OCI-LY1 (cell line): ENCODE measurements around the gene PPP5C.

ENCODE experiments used
- H2AFZ ChIP-seq: fragments of 200-600 bp; sonication (generic), shearing (Covaris generic); 2 replicates; pipeline ENCODE4 v1.6.0; 2014; ENCODE audit warnings: antibody characterized with exemption, mild to moderate bottlenecking, low read length
- H3F3A ChIP-seq: fragments of 200-600 bp; sonication (generic), shearing (Covaris generic); 2 replicates; pipeline ENCODE4 v1.6.0; 2014; ENCODE audit warnings: mild to moderate bottlenecking, antibody characterized with exemption, low read length, moderate library complexity; ENCODE audit not compliant: insufficient read depth
- H3K27ac ChIP-seq: fragments of 200-600 bp; sonication (generic); 2 replicates; pipeline ENCODE4 v1.5.1; 2014; ENCODE audit warnings: low read length, mixed run types, mild to moderate bottlenecking, low read depth; ENCODE audit not compliant: poor library complexity, severe bottlenecking
- H3K27me3 ChIP-seq: fragments of 200-600 bp; sonication (generic); 2 replicates; pipeline ENCODE4 v1.6.0; 2014; ENCODE audit warnings: antibody characterized with exemption, mild to moderate bottlenecking, low read length, moderate library complexity; ENCODE audit not compliant: insufficient read depth
- H3K36me3 ChIP-seq: fragments of 200-600 bp; sonication (generic); 2 replicates; pipeline ENCODE4 v1.6.1; 2014; ENCODE audit warnings: mild to moderate bottlenecking, antibody characterized with exemption, low read length, moderate library complexity, mixed read lengths; ENCODE audit not compliant: insufficient read depth
- H3K4me1 ChIP-seq: fragments of 200-600 bp; sonication (generic); 2 replicates; pipeline ENCODE4 v1.5.1; 2014; ENCODE audit warnings: mild to moderate bottlenecking, low read length, moderate library complexity; ENCODE audit not compliant: insufficient read depth, severe bottlenecking
- H3K4me2 ChIP-seq: fragments of 200-600 bp; sonication (generic), shearing (Covaris generic); 2 replicates; pipeline ENCODE4 v1.6.1; 2014; ENCODE audit warnings: low read length
- H3K4me3 ChIP-seq: fragments of 200-600 bp; sonication (generic); 2 replicates; pipeline ENCODE4 v1.5.1; 2014; ENCODE audit warnings: low read length, low read depth, mild to moderate bottlenecking, mixed read lengths; ENCODE audit not compliant: poor library complexity, severe bottlenecking
- H3K79me2 ChIP-seq: fragments of 200-600 bp; shearing (Covaris generic); 2 replicates; pipeline ENCODE4 v1.6.1; 2016; ENCODE audit warnings: mixed run types, low read length, mixed read lengths; ENCODE audit not compliant: insufficient read depth
- H3K9ac ChIP-seq: fragments of 200-600 bp; sonication (generic), shearing (Covaris generic); 2 replicates; pipeline ENCODE4 v1.6.1; 2014; ENCODE audit warnings: mild to moderate bottlenecking, low read length, mixed read lengths
- H3K9me2 ChIP-seq: fragments of 200-600 bp; sonication (generic), shearing (Covaris generic); 2 replicates; pipeline ENCODE4 v1.6.1; 2014; ENCODE audit warnings: low read depth, mild to moderate bottlenecking, low read length, mixed read lengths
- H3K9me3 ChIP-seq: fragments of 200-600 bp; shearing (Covaris generic); 2 replicates; pipeline ENCODE4 v1.6.1; 2014; ENCODE audit warnings: low read length, mixed read lengths
- H4K20me1 ChIP-seq: fragments of 200-600 bp; sonication (generic), shearing (Covaris generic); 2 replicates; pipeline ENCODE4 v1.6.0; 2016; ENCODE audit warnings: mild to moderate bottlenecking, low read length; ENCODE audit not compliant: insufficient read depth
- EZH2 ChIP-seq: fragments of 200-600 bp; sonication (generic), shearing (Covaris generic); IDR thresholded peaks from 2 replicates; pipeline ENCODE4 v1.8.0; 2017; ENCODE audit warnings: borderline replicate concordance, mixed run types, mild to moderate bottlenecking, antibody characterized with exemption, low read length, moderate library complexity, mixed read lengths
- TF ChIP-seq, protein P1 (sequence below): fragments of 200-600 bp; sonication (generic), shearing (Covaris generic); IDR thresholded peaks from 2 replicates; pipeline ENCODE4 v1.5.1; 2017; ENCODE audit warnings: mild to moderate bottlenecking, antibody characterized with exemption, low read length, moderate library complexity, mixed read lengths

The PPP5C gene

DNA sequence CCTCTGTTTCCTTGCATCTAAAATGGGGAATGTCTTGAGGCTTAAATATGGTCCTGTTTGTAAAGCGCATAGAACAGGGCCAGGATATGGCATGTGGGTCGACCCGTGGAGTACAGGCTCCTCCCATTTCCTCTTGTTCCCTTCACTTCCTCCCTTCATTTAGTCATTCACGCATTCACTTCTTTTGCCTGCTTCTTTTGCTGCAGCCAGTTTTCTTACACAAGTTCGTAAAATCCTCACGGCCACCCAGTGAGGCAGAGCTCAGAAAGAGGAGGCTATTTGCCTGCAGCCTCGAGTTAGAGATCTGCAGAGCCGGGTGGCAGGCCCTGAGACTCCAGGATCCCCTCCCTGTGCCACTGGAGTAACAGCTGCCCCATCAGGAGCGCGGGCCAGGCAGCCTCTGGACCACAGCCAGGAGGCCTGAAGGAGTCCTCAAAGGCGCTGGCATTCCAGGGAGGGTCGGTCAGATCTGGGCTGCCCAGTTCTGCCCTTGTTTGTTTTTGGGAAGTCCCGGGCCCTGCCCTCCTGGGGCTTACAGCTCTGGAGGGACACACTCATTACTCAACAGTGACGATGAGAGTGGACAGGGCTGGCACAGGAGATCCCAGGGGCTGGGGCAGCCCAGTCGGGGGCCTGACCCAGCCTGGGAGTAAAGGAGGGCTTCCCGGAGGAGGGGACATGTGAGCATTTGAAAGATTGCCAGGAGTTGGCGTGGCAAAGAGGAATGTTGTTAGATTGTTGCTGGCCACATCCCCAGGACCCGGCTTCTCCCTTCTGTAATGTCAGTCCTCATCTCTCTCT is 4.6 kb downstream of the PPP5C start:
- Histone ChIP-seq H2AFZ (no peak overlapping the region), H3K9ac (peak overlapping the region; percentile 66), H4K20me1 (no peaks in the 10 kb centered on the region), H3K9me2 (no peaks in the 10 kb centered on the region), H3K4me3 (peak overlapping the region; percentile 53), H3K27me3 (no peaks in the 10 kb centered on the region), H3K4me1 (peaks cover 65% of the 10 kb centered on the region), H3K9me3 (no peaks in the 10 kb centered on the region), H3K27ac (peak overlapping the region; percentile 93), H3K4me2 (peak overlapping the region; percentile 52), H3K36me3 (peaks cover 42% of the 10 kb centered on the region), H3K79me2 (peaks cover 24% of the 10 kb centered on the region), H3F3A (no peaks in the 10 kb centered on the region)
- TF ChIP-seq EZH2, result no peak
- TF ChIP-seq, protein P1, sequence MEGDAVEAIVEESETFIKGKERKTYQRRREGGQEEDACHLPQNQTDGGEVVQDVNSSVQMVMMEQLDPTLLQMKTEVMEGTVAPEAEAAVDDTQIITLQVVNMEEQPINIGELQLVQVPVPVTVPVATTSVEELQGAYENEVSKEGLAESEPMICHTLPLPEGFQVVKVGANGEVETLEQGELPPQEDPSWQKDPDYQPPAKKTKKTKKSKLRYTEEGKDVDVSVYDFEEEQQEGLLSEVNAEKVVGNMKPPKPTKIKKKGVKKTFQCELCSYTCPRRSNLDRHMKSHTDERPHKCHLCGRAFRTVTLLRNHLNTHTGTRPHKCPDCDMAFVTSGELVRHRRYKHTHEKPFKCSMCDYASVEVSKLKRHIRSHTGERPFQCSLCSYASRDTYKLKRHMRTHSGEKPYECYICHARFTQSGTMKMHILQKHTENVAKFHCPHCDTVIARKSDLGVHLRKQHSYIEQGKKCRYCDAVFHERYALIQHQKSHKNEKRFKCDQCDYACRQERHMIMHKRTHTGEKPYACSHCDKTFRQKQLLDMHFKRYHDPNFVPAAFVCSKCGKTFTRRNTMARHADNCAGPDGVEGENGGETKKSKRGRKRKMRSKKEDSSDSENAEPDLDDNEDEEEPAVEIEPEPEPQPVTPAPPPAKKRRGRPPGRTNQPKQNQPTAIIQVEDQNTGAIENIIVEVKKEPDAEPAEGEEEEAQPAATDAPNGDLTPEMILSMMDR, result no peak

DNA sequence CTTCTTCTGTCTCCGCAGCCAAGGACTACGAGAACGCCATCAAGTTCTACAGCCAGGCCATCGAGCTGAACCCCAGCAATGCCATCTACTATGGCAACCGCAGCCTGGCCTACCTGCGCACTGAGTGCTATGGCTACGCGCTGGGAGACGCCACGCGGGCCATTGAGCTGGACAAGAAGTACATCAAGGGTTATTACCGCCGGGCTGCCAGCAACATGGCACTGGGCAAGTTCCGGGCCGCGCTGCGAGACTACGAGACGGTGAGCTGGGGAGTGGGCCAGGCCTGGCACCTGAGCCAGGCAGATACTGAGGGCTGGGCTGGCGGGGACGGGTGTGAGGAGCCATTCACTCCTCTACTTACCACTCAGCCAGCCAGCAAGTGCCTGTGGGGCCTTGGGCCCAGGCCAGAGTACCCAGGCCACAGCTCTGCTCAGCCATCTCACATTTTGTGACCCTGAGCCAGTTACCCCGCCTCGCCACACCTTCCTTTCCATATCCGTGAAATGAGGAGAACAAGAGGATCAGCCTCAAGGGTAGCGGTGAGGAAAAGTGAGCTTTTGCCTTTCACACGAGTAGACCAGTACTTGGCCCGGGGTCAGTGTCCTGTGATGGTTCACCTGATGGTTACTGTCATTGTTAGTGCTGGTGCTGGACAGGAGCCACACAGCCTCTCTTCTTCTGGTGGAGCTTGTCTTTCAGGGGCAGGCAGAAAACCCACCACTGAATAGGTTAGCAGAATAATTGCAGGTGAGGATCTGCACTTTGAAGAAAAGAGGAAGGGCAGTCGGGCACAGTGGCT is 7.0 kb downstream of the PPP5C start:
- Histone ChIP-seq H3K4me3 (no peak overlapping the region), H3K79me2 (peaks cover 23% of the 10 kb centered on the region), H3K27ac (no peak overlapping the region), H3K9ac (no peak overlapping the region), H3K4me1 (peaks cover 55% of the 10 kb centered on the region), H3K9me2 (no peaks in the 10 kb centered on the region), H3F3A (0 out of 2 replicates have a peak, but pooled peaks cover 3% of the 10 kb centered on the region), H2AFZ (no peak overlapping the region), H3K27me3 (no peaks in the 10 kb centered on the region), H4K20me1 (0 out of 2 replicates have a peak, but pooled peaks cover 3% of the 10 kb centered on the region), H3K9me3 (no peaks in the 10 kb centered on the region), H3K4me2 (no peak overlapping the region), H3K36me3 (peaks cover 67% of the 10 kb centered on the region)
- TF ChIP-seq, protein P1, result no peak
- no peak for TF ChIP-seq EZH2

DNA sequence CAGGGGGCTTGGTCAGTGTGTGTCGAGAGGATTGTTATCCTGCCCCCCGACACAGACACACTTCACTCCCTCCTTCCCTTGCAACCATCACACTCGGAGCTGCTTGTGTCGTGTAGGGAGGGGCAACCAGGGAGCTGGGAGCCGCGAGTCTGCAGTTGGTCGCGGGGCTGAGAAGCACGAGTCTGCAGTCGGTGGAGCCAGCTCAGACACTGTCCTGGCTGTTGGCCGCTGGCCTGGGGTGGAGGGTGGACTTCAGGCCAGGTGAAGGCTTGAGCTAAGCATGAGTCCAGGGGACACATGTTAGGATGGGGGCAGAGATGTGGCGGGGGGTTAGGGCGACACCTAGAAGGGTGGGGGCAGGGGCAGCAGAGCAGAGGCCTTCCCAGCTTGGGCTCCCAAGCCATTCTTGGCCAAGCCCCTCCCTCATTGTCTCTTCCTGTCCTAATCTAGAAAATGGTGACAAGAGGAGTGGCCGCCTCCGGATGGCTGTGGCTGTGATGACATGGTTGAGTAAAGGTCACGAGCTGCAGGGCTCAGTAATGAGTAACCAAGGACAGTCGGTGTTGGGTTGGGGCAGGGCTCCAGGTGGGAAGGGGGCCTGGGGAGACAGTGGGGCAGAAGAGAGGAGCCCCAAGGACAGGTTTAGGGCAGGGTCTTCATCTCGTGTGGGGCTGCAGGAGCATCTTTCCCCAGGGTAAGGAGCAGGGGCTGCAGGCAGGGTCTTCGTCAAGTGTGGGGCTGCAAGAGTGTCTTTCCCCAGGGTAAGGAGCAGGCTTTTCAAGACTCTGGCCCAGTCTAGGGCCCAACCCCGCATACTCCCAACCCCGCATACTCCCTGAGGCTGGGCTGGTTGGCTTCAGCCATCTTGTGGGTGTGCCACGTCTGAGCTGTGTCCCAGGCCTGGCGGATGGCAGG is 8.6 kb downstream of the PPP5C start:
- H3K36me3 ChIP-seq, result peaks cover 80% of the 10 kb centered on the region
- no peak overlapping the region for H3K9ac ChIP-seq
- H3K9me2 ChIP-seq, result no peaks in the 10 kb centered on the region
- H3K27me3 ChIP-seq, result no peaks in the 10 kb centered on the region
- H3K4me2 ChIP-seq, result no peak overlapping the region
- H3F3A ChIP-seq, result 0 out of 2 replicates have a peak, but pooled peaks cover 4% of the 10 kb centered on the region
- H3K4me1 ChIP-seq, result peaks cover 41% of the 10 kb centered on the region
- H2AFZ ChIP-seq, result no peak overlapping the region
- H3K79me2 ChIP-seq, result peaks cover 33% of the 10 kb centered on the region
- H4K20me1 ChIP-seq, result 0 out of 2 replicates have a peak, but pooled peaks cover 3% of the 10 kb centered on the region
- no peak overlapping the region for H3K27ac ChIP-seq
- H3K9me3 ChIP-seq, result no peaks in the 10 kb centered on the region
- H3K4me3 ChIP-seq, result no peak overlapping the region
- TF ChIP-seq, protein P1, result no peak
- no peak for TF ChIP-seq EZH2
